Neural progenitor cell (in vitro differentiated cells): ENCODE measurements around the gene CAPN8. TPM values are rescaled to one million over a fixed set of nuclear protein-coding genes. Genes with fewer than 3 reads are reported as not detected.
A peak's percentile ranks its signal among the peaks of the same experiment; 100 is the strongest.

Source experiments
- DNase-seq: peaks from one replicate; pipeline ENCODE4 v3.0.0-alpha.2; 2016; ENCODE audit warnings: low spot score
- H2AFZ ChIP-seq: fragments of 200-600 bp; sonication (generic); replicated peaks from 2 replicates; pipeline ENCODE4 v1.6.1; 2016; ENCODE audit warnings: antibody characterized with exemption
- H3F3A ChIP-seq: fragments of 200-600 bp; sonication (generic); 2 replicates; pipeline ENCODE4 v1.6.1; 2016; ENCODE audit warnings: antibody characterized with exemption, low read depth
- H3K27ac ChIP-seq: fragments of 200-600 bp; sonication (generic); 2 replicates; pipeline ENCODE4 v1.5.1; 2016; ENCODE audit warnings: mild to moderate bottlenecking
- H3K27me3 ChIP-seq: fragments of 200-600 bp; sonication (generic); 2 replicates; pipeline ENCODE4 v1.6.1; 2016; ENCODE audit warnings: mild to moderate bottlenecking, moderate library complexity
- H3K36me3 ChIP-seq: fragments of 200-600 bp; sonication (generic); 2 replicates; pipeline ENCODE4 v1.5.1; 2016
- H3K4me1 ChIP-seq: fragments of 200-600 bp; sonication (generic); 2 replicates; pipeline ENCODE4 v1.6.1; 2016; ENCODE audit warnings: mixed run types
- H3K4me2 ChIP-seq: fragments of 200-600 bp; sonication (generic); 2 replicates; pipeline ENCODE4 v1.6.1; 2016
- H3K4me3 ChIP-seq: fragments of 200-600 bp; sonication (generic); 2 replicates; pipeline ENCODE4 v1.5.1; 2016
- H3K79me2 ChIP-seq: fragments of 200-600 bp; sonication (generic); 2 replicates; pipeline ENCODE4 v1.6.1; 2016; ENCODE audit warnings: low read depth
- H3K9ac ChIP-seq: fragments of 200-600 bp; sonication (generic); 2 replicates; pipeline ENCODE4 v1.6.1; 2016
- H3K9me3 ChIP-seq: fragments of 200-600 bp; sonication (generic); 2 replicates; pipeline ENCODE4 v1.5.1; 2016; ENCODE audit warnings: low read depth
- H4K20me1 ChIP-seq: fragments of 200-600 bp; sonication (generic); 2 replicates; pipeline ENCODE4 v1.6.1; 2016; ENCODE audit warnings: low read depth
- H3K27ac Mint-ChIP-seq: 3 replicates; pipeline ENCODE4 v1.8.0; 2021; ENCODE audit warnings: mixed read lengths
- H3K27me3 Mint-ChIP-seq: 2 replicates; pipeline ENCODE4 v1.8.0; 2022; ENCODE audit warnings: low read depth, mild to moderate bottlenecking, inconsistent platforms, moderate library complexity, mixed read lengths; ENCODE audit not compliant: insufficient read depth
- H3K36me3 Mint-ChIP-seq: 3 replicates; pipeline ENCODE4 v1.8.0; 2021; ENCODE audit warnings: mixed read lengths
- H3K4me1 Mint-ChIP-seq: 3 replicates; pipeline ENCODE4 v1.8.0; 2021; ENCODE audit warnings: mixed read lengths
- H3K4me3 Mint-ChIP-seq: 3 replicates; pipeline ENCODE4 v1.8.0; 2021; ENCODE audit warnings: mild to moderate bottlenecking, moderate library complexity, mixed read lengths
- H3K9me3 Mint-ChIP-seq: 3 replicates; pipeline ENCODE4 v1.8.0; 2020; ENCODE audit warnings: mixed read lengths
- EZH2 ChIP-seq: fragments of 200-600 bp; sonication (generic); IDR thresholded peaks from 2 replicates; pipeline ENCODE4 v1.6.1; 2017; ENCODE audit warnings: antibody characterized with exemption, mild to moderate bottlenecking, moderate library complexity
- EZH2phosphoT487 ChIP-seq: fragments of 200-600 bp; sonication (generic); IDR thresholded peaks from 2 replicates; pipeline ENCODE4 v1.6.1; 2017; ENCODE audit warnings: antibody characterized with exemption
- total RNA-seq: library from RNA; depleted of rRNA; stranded (reverse); fragments of >200 nt; gene quantifications from 2 replicates; pipeline ENCODE4 v1.2.3, GENCODE V29; 2015; ENCODE audit warnings: low replicate concordance
- TF ChIP-seq, protein P1 (sequence below): fragments of 200-600 bp; sonication (generic); IDR thresholded peaks from 2 replicates; pipeline ENCODE4 v1.5.1; 2017; ENCODE audit warnings: antibody characterized with exemption, mild to moderate bottlenecking

CAPN8 gene
- total RNA-seq, 1 donor from 2014 or later, result not detected

DNA sequence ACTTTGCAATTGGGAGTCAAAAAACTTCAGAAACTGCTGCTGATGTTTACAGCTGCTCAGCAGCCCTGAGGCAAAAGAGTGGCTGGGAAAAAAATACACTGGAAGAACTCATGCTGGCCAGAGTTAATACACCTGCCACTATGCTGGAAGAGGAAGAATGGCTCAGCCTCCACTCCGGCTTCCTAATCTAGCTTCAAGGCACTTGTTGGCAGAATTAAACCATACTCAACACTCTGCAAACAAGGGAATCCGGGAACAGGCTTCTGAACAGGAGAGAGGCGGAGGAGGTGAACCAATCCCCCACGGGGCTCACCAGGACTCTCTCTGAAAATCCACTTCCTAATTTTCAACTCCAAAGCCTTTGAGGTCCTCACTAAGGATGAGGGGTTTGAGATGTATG, 152.2 kb downstream of the CAPN8 start:
- Histone ChIP-seq H3K4me2 (no peak overlapping the region), H3K9me3 (no peaks in the 10 kb centered on the region), H2AFZ (no peak overlapping the region), H3K79me2 (no peaks in the 10 kb centered on the region), H3K36me3 (no peaks in the 10 kb centered on the region), H3F3A (peaks cover 3% of the 10 kb centered on the region), H3K4me1 (peaks cover 12% of the 10 kb centered on the region), H3K4me3 (no peak overlapping the region), H3K27ac (no peak overlapping the region), H3K9ac (no peak overlapping the region), H4K20me1 (no peaks in the 10 kb centered on the region), H3K27me3 (no peaks in the 10 kb centered on the region)
- no peak overlapping the region for H3K4me3 Mint-ChIP-seq
- H3K27ac Mint-ChIP-seq, result no peak overlapping the region
- no peaks in the 10 kb centered on the region for H3K36me3 Mint-ChIP-seq
- H3K27me3 Mint-ChIP-seq, result peaks cover 5% of the 10 kb centered on the region
- peaks cover 12% of the 10 kb centered on the region for H3K9me3 Mint-ChIP-seq
- peaks cover 16% of the 10 kb centered on the region for H3K4me1 Mint-ChIP-seq
- DNase-seq, result no peak
- TF ChIP-seq, protein P1, sequence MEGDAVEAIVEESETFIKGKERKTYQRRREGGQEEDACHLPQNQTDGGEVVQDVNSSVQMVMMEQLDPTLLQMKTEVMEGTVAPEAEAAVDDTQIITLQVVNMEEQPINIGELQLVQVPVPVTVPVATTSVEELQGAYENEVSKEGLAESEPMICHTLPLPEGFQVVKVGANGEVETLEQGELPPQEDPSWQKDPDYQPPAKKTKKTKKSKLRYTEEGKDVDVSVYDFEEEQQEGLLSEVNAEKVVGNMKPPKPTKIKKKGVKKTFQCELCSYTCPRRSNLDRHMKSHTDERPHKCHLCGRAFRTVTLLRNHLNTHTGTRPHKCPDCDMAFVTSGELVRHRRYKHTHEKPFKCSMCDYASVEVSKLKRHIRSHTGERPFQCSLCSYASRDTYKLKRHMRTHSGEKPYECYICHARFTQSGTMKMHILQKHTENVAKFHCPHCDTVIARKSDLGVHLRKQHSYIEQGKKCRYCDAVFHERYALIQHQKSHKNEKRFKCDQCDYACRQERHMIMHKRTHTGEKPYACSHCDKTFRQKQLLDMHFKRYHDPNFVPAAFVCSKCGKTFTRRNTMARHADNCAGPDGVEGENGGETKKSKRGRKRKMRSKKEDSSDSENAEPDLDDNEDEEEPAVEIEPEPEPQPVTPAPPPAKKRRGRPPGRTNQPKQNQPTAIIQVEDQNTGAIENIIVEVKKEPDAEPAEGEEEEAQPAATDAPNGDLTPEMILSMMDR, result no peak
- TF ChIP-seq EZH2 (no peak), EZH2phosphoT487 (no peak)

DNA sequence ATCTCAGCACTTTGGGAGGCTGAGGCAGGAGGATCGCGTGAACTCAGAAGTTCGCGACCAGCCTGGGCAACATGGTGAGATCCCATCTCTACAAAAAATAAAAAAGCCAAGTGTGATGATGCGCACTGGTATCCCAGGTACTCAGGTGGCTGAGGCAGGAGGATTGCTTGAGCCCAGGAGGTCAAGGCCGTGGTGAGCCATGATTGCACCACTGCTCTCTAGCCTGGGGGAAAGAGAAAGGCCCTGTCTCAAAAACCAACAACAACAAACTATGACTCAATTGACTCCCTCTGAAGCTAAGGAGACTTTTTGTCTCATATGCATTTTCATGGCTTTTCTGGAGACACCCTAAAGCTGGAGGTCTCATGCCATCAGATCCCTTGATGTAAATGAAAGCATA, 153.4 kb downstream of the CAPN8 start:
- no peaks in the 10 kb centered on the region for H3K36me3 ChIP-seq
- H3K27ac ChIP-seq, result no peak overlapping the region
- no peaks in the 10 kb centered on the region for H4K20me1 ChIP-seq
- no peaks in the 10 kb centered on the region for H3K9me3 ChIP-seq
- H2AFZ ChIP-seq, result no peak overlapping the region
- H3K27me3 ChIP-seq, result no peaks in the 10 kb centered on the region
- H3K4me3 ChIP-seq, result no peak overlapping the region
- peaks cover 3% of the 10 kb centered on the region for H3F3A ChIP-seq
- H3K4me1 Mint-ChIP-seq, result peaks cover 16% of the 10 kb centered on the region
- H3K4me2 ChIP-seq, result no peak overlapping the region
- no peaks in the 10 kb centered on the region for H3K36me3 Mint-ChIP-seq
- H3K9me3 Mint-ChIP-seq, result peaks cover 7% of the 10 kb centered on the region
- H3K4me3 Mint-ChIP-seq, result no peak overlapping the region
- no peaks in the 10 kb centered on the region for H3K79me2 ChIP-seq
- DNase-seq, result no peak
- H3K9ac ChIP-seq, result no peak overlapping the region
- TF ChIP-seq EZH2, result no peak
- TF ChIP-seq EZH2phosphoT487, result no peak
- TF ChIP-seq, protein P1, result no peak
- peaks cover 12% of the 10 kb centered on the region for H3K4me1 ChIP-seq
- peaks cover 5% of the 10 kb centered on the region for H3K27me3 Mint-ChIP-seq
- peak overlapping the region; percentile 53 for H3K27ac Mint-ChIP-seq

- Histone ChIP-seq H3K4me2 (no peak overlapping the region), H3K27me3 (no peaks in the 10 kb centered on the region), H3K27ac (no peak overlapping the region), H3K79me2 (no peaks in the 10 kb centered on the region), H3K36me3 (no peaks in the 10 kb centered on the region), H2AFZ (no peak overlapping the region), H4K20me1 (no peaks in the 10 kb centered on the region), H3K9me3 (no peaks in the 10 kb centered on the region), H3K4me1 (peaks cover 8% of the 10 kb centered on the region), H3F3A (peaks cover 3% of the 10 kb centered on the region), H3K9ac (no peak overlapping the region), H3K4me3 (no peak overlapping the region)
- H3K27ac Mint-ChIP-seq, result peak overlapping the region; percentile 21
- no peaks in the 10 kb centered on the region for H3K36me3 Mint-ChIP-seq
- H3K9me3 Mint-ChIP-seq, result peaks cover 7% of the 10 kb centered on the region
- peaks cover 12% of the 10 kb centered on the region for H3K4me1 Mint-ChIP-seq
- DNase-seq, result no peak
- TF ChIP-seq EZH2 (no peak), EZH2phosphoT487 (no peak)
- TF ChIP-seq, protein P1, result no peak
- peaks cover 5% of the 10 kb centered on the region for H3K27me3 Mint-ChIP-seq
- no peak overlapping the region for H3K4me3 Mint-ChIP-seq
These were observed 156.7 kb downstream of the CAPN8 start for GRCh38 chr1:223508796-223509195.
